NB4 (cell line): ENCODE results near the gene MSX1.

Experiments used
- DNase-seq: peaks from one replicate; pipeline ENCODE4 v3.0.0; 2010; ENCODE audit warnings: low read depth
- H3K4me3 ChIP-seq: one replicate; pipeline ENCODE4 v1.5.1; 2011; ENCODE audit warnings: mild to moderate bottlenecking, low read depth, low read length, moderate library complexity
- CTCF ChIP-seq: IDR thresholded peaks from one replicate; pipeline ENCODE4 v1.5.1; 2012; ENCODE audit warnings: low read depth, low read length
- MAX ChIP-seq: IDR thresholded peaks from 2 replicates; pipeline ENCODE4 v1.6.1; 2011; ENCODE audit warnings: low read depth, low read length
- MYC ChIP-seq: IDR thresholded peaks from 2 replicates; pipeline ENCODE4 v1.6.1; 2011; ENCODE audit warnings: low read depth, low read length
- POLR2A ChIP-seq: IDR thresholded peaks from 2 replicates; pipeline ENCODE4 v1.6.1; 2011; ENCODE audit warnings: mild to moderate bottlenecking; ENCODE audit not compliant: insufficient read length; ENCODE audit errors: extremely low read depth

Gene MSX1

GRCh38 chr4:4853371-4853823, 6.1 kb upstream of the MSX1 start:
- TF ChIP-seq MYC: no peak
- TF ChIP-seq MAX: no peak
- no peak for TF ChIP-seq POLR2A
- TF ChIP-seq CTCF: no peak
- H3K4me3 ChIP-seq: no peak overlapping the region

DNA sequence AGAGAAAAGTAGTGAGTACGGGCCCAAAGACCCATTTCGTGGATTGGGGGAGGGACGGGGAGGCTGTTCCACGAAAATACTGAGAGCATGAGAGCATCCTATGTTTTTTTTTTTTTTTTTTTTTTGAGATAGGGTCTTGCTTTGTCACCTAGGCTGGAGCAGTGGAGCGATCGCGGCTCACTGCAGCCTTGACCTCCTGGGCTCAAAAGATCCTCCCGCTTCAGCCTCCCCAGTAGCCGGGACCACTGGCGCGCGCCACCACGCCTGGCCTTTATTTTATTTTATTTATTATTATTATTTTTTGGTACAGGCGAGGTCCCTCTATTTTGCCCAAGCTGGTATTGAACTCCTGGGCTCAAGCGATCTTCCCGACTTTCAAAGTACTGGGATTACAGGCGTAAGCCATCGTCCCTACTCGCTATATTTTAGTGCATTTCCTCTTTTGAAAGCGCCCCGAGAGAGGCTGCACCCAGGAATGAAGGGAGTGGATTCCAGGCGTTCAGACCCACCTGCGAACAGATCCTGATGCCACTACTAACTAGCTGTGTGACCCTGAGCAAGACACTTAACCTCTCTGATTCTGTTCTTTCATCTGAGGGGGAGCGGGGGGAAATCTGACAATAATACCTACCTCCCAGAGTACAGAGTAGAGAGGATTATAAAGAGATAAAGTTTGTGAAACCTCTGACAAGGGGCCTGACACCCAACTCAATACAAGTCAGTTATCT, 5.4 kb upstream of the MSX1 start:
- H3K4me3 ChIP-seq: no peak overlapping the region
- DNase-seq: no peak
- TF ChIP-seq MYC (no peak), POLR2A (no peak), CTCF (no peak), MAX (no peak)

More at GRCh38 chr4:4853371-4853823, 6.1 kb upstream of the MSX1 start:
- no peak for DNase-seq

GRCh38 chr4:4854649-4855295, 4.7 kb upstream of the MSX1 start:
- DNase-seq: no peak
- H3K4me3 ChIP-seq: no peak overlapping the region
- TF ChIP-seq CTCF (no peak), MAX (no peak), POLR2A (no peak)

- DNase-seq: no peak
- no peak for TF ChIP-seq POLR2A
- no peak for TF ChIP-seq MAX
- TF ChIP-seq MYC: no peak
- no peak for TF ChIP-seq CTCF
- H3K4me3 ChIP-seq: no peak overlapping the region
These were observed 4.0 kb upstream of the MSX1 start for GRCh38 chr4:4855301-4856070.

DNA sequence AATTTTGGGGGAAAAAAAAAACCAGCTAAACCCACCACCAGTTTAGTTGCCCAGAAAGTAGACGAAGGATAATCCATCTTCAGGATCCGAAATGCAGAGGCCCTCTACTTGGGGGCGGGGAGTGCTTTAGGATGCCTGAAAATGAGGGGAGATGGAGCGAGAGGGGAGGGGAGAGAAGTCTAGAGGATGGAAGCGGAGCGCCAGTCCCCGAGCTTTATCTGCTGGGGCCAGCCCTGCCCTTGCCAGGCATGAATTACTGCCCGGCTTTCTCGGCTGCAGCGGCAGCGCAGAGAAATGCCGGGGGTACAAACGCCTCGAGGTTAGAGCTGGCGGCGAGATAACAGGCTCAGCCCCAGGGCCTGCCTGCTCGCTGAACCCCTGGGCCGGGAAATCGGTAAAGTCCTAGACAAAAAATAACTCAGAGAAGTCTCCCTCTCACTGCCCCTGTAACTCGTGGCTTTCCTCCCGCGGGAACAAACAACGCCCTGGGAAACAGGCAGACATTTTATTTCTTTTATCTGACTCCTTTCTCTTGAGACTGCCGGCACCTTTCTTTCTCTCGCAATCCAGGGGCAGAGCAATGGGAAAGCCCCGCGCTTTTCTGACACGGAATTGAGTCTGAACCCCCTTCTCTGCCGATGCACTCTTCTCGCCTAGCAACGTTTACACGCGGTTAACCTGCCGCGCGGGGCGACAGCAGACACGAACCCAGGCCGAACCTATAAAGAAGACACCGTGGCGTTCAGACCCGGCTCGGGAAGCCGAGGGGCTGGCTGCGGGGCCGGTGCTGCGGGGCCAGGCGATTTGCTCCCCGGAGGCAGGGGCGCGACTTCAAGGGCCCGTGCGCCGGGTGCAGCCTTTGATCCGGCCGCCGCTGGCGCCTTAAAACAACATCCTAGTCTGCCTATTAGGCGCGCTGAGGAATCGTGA, 3.1 kb upstream of the MSX1 start:
- TF ChIP-seq MYC: no peak
- TF ChIP-seq MAX: no peak
- TF ChIP-seq POLR2A: no peak
- no peak for TF ChIP-seq CTCF
- no peak overlapping the region for H3K4me3 ChIP-seq
- no peak for DNase-seq
